CD4-positive, alpha-beta T cell treated with Interleukin-15 for 1 hour (primary cell): ENCODE data around the gene CIDEC.
"Not testable (repeated sequence)": the region's sequence is repeated elsewhere in the genome, so short reads cannot be mapped to it uniquely, and the experiment has no call there.

Experiments used
- DNase-seq: peaks from one replicate; pipeline ENCODE4 v3.0.0-alpha.2; 2020

CIDEC gene

GRCh38 chr3:9900965-9901415 is 20.9 kb upstream of the CIDEC start:
- DNase-seq: not testable (repeated sequence)

GRCh38 chr3:9899289-9899791 is 19.3 kb upstream of the CIDEC start:
- DNase-seq: no peak

GRCh38 chr3:9898467-9899241 is 18.6 kb upstream of the CIDEC start:
- no peak for DNase-seq

GRCh38 chr3:9897408-9898372 is 17.6 kb upstream of the CIDEC start:
- DNase-seq: no peak

- DNase-seq: not testable (repeated sequence)
Observed at GRCh38 chr3:9896755-9897407, 16.8 kb upstream of the CIDEC start.

GRCh38 chr3:9895715-9896114 is 15.7 kb upstream of the CIDEC start:
- not testable (repeated sequence) for DNase-seq

GRCh38 chr3:9893739-9894138 is 13.7 kb upstream of the CIDEC start:
- DNase-seq: no peak

GRCh38 chr3:9891072-9891622 is 11.1 kb upstream of the CIDEC start:
- no peak for DNase-seq

GRCh38 chr3:9890249-9891071 is 10.4 kb upstream of the CIDEC start, which contains the start of gene JAGN1:
Gene JAGN1, plus strand, starts transcription at chr3:9890610. Its CDS starts 113 bp downstream, at chr3:9890723.
- DNase-seq: peak; percentile 90

GRCh38 chr3:9889405-9889804 is 9.4 kb upstream of the CIDEC start:
- no peak for DNase-seq

GRCh38 chr3:9888540-9888939 is 8.5 kb upstream of the CIDEC start:
- DNase-seq: no peak

GRCh38 chr3:9887480-9887879 is 7.4 kb upstream of the CIDEC start:
- DNase-seq: no peak

GRCh38 chr3:9886328-9886727 is 6.3 kb upstream of the CIDEC start:
- DNase-seq: no peak

GRCh38 chr3:9884555-9885165 is 4.6 kb upstream of the CIDEC start:
- no peak for DNase-seq

GRCh38 chr3:9883706-9884554 is 3.9 kb upstream of the CIDEC start:
- no peak for DNase-seq

- no peak for DNase-seq
Observed at GRCh38 chr3:9881441-9881840, 1.4 kb upstream of the CIDEC start.

GRCh38 chr3:9878700-9879099 is 1.4 kb downstream of the CIDEC start:
- DNase-seq: no peak

GRCh38 chr3:9876991-9877390 is 3.1 kb downstream of the CIDEC start:
- DNase-seq: no peak

GRCh38 chr3:9876255-9876654 is 3.8 kb downstream of the CIDEC start:
- DNase-seq: not testable (repeated sequence)

GRCh38 chr3:9875448-9875847 is 4.6 kb downstream of the CIDEC start:
- no peak for DNase-seq
